GM12864 (cell line): ENCODE data around the gene SLC30A10.
"Not testable (repeated sequence)": the region's sequence is repeated elsewhere in the genome, so short reads cannot be mapped to it uniquely, and the experiment has no call there.

Source experiments
- DNase-seq: peaks from one replicate; pipeline ENCODE4 v3.0.0-alpha.2; 2011; ENCODE audit warnings: low read depth
- H3K4me3 ChIP-seq: 2 replicates; pipeline ENCODE4 v1.5.1; 2011; ENCODE audit warnings: mild to moderate bottlenecking, low read depth, low read length, control low read depth
- TF ChIP-seq, protein P1 (sequence below): IDR thresholded peaks from 2 replicates; pipeline ENCODE4 v1.5.1; 2011; ENCODE audit warnings: low read depth, mild to moderate bottlenecking, moderate library complexity, low read length, control low read depth, inconsistent platforms; ENCODE audit errors: missing control alignments

The SLC30A10 gene

DNA sequence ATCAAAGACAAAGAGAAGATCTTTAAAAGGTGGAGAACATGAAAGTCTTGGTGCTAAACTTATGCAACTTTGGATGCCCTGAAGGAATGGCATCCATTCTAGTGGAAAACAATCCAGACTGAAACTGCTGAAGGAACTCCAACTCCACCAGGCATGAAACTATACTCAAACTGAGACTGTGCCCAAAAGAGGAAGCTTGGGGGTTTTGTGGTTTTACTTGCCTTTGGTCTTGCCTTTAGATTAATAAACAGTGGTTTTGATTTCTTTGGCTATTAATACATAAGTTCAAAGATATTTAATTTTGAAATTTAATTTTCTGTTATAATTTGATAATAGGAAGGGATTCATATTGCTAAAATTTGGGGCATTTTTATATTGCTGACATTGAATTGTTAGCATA, 17.4 kb upstream of the SLC30A10 start:
- DNase-seq, result no peak
- no peak overlapping the region for H3K4me3 ChIP-seq
- TF ChIP-seq, protein P1, sequence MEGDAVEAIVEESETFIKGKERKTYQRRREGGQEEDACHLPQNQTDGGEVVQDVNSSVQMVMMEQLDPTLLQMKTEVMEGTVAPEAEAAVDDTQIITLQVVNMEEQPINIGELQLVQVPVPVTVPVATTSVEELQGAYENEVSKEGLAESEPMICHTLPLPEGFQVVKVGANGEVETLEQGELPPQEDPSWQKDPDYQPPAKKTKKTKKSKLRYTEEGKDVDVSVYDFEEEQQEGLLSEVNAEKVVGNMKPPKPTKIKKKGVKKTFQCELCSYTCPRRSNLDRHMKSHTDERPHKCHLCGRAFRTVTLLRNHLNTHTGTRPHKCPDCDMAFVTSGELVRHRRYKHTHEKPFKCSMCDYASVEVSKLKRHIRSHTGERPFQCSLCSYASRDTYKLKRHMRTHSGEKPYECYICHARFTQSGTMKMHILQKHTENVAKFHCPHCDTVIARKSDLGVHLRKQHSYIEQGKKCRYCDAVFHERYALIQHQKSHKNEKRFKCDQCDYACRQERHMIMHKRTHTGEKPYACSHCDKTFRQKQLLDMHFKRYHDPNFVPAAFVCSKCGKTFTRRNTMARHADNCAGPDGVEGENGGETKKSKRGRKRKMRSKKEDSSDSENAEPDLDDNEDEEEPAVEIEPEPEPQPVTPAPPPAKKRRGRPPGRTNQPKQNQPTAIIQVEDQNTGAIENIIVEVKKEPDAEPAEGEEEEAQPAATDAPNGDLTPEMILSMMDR, result no peak

DNA sequence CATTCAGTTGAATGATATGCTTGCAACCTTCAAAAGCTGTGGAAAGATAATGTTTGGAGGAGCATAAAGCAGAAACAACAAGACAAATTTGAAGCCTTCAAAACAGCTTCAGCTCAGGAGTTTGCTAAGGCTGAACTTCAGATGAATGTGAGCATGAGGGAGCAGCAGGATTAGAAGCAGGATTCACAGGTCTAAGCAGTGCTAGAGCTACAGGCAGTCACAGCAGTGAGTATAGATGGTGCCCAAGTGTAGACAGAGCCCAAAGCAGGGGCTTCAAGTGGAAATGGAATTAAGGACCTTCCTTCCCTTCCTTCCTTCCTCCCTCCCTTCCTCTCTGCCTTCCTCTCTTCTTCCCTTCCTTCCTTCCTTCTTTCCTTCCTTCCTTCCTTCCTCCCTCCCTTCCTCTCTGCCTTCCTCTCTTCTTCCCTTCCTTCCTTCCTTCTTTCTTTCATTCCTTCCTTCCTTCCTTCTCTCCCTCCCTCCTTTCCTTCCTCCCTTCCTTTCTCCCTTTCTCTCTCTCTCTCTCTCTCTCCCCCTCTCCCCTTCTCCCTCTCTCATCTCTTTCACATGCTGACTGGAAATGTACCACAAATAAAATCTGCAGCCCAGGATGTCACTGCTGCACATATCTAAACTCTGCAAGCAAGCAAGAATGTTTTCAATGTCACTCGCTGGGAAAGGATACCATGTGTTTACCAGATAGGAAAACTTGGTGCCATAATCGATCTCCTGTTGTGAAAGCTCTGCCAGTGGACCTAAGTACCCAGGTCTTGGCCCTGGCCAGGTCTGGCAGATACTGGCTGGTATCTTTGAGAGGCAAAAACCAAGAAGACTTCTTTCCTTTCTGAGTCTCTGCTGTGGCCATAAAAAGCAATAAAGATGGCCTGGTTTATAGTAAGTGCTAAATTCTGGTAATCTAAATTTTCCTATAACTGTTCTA, 13.1 kb upstream of the SLC30A10 start:
- TF ChIP-seq, protein P1, result no peak
- no peak overlapping the region for H3K4me3 ChIP-seq
- DNase-seq, result no peak

DNA sequence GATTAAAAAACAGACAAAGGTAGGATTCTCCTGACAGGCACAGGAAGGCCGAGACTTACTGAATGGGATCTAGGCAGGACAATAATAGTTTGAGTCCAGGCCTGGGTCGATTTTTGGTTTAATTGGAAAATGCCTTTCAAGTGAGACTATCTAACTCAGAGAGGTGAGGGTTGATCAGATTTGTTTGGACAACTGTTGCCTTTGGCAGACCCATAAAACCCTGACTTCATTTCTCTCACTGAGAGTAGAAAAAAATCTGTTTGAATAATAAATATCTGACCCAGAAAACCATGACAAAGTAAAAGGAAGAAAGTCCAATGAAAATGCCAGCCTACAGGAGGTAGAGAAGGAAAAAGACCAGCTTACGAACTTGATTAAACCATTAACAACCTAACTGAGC, 12.3 kb upstream of the SLC30A10 start:
- TF ChIP-seq, protein P1, result no peak
- no peak overlapping the region for H3K4me3 ChIP-seq
- no peak for DNase-seq

DNA sequence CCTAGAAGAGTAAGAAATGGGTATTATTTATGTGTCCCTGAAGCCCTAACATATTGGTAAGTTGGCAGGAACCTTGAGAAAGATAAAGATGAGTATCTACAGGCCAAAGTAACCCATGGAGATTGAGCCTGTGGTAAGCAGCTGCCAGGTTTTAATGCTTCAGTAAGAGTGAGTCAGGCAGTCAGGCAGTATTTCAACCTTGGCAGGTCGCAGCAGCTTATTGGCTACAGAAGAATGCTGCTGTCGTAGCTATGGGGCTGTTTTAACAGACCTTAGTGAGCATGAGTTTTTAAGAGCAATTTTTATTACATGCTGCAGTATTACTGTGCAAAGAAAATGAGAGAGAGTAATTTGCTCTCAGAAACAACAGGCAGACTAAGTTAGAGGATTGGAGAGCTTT, 10.3 kb upstream of the SLC30A10 start:
- no peak for DNase-seq
- H3K4me3 ChIP-seq, result no peak overlapping the region
- TF ChIP-seq, protein P1, result no peak

DNA sequence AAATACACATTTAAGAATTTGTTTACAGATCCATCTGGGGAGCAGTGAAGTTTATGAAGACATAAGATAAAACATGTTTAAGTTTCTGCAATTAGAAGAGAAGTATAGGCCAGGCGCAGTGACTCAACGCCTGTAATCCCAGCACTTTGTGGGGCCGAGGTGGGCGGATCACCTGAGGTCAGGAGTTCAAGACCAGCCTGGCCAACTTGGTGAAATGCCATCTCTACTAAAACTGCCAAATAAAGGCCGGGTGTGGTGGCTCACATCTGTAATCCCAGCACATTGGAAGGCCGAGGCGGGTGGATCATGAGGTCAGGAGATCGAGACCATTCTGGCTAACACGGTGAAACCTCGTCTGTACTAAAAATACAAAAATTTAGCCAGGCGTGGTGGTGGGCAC, 5.4 kb upstream of the SLC30A10 start:
- H3K4me3 ChIP-seq, DNase-seq: not testable (repeated sequence)

DNA sequence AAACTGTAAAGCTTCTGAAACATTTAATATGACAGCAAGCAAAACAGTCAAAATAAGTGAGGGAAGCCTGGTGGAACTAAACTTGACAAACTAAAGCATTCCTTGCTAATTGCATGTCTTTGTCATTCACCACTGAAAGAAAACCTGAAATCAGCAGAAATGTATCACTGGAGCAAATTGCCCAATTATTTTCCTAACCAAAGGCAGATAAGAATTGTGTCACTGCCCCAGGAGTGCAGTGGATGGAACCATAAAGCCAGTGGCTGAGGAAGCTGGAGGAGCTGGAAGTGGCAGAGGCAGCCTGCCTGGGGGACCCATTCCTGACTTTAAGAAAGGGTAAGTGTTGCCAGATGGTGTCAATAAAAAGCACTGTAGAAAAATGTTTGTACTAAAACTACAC, 2.7 kb upstream of the SLC30A10 start:
- no peak for DNase-seq
- H3K4me3 ChIP-seq, result no peak overlapping the region
- TF ChIP-seq, protein P1, result no peak

DNA sequence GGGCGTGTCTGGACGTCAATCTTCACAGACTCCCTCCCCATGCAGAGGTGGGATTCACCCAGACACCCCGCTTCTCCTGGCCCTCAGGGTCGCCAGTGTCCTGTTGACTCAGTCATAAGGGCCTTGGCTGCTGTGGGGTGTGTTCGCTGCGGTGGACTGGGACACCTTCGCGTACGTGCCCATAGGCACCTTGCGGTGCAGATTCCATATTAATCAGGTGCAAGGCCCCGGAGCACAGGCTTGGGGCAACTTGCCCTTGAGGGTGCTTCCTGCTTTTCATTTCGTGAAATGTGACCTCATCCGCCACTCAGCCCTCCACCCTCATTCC, 398 bp upstream of the SLC30A10 start:
- H3K4me3 ChIP-seq, result no peak overlapping the region
- TF ChIP-seq, protein P1, result no peak
- no peak for DNase-seq
